GM12892 (cell line): Measurements from ENCODE around the gene COA1.
A peak's percentile ranks its signal among the peaks of the same experiment; 100 is the strongest.

Experiments
- DNase-seq: peaks from one replicate; pipeline ENCODE4 v3.0.0; 2011; ENCODE audit not compliant: insufficient read length
- FAIRE-seq: peaks from 2 replicates; lab custom pipeline; 2011; peaks lifted over from hg19 to GRCh38; lab: Jason Lieb, UNC
- POLR2A ChIP-seq: IDR thresholded peaks from 2 replicates; pipeline ENCODE4 v1.6.1; 2011; ENCODE audit warnings: low read depth, low read length, control low read depth
- POLR2AphosphoS5 ChIP-seq: IDR thresholded peaks from 2 replicates; pipeline ENCODE4 v1.6.1; 2011; ENCODE audit warnings: low read depth, low read length, control low read depth
- TAF1 ChIP-seq: IDR thresholded peaks from 2 replicates; pipeline ENCODE4 v1.6.1; 2011; ENCODE audit warnings: low read depth, mild to moderate bottlenecking, control low read depth, low read length, borderline replicate concordance

Gene COA1

GRCh38 chr7:43650457-43651052 lies 78.8 kb downstream of the COA1 start:
- FAIRE-seq (peak; percentile 46), DNase-seq (no peak)

GRCh38 chr7:43649755-43650274 lies 79.5 kb downstream of the COA1 start:
- DNase-seq (no peak), FAIRE-seq (peak; percentile 96)
- peak; percentile 70 for TF ChIP-seq POLR2AphosphoS5
- TF ChIP-seq POLR2A = peak; percentile 59
- TF ChIP-seq TAF1 = peak; percentile 44; the same call in 1 of the 2 replicates

More at GRCh38 chr7:43650457-43651052, 78.8 kb downstream of the COA1 start:
- TF ChIP-seq TAF1 (no peak), POLR2A (peak; percentile 62; the same call in 1 of the 2 replicates), POLR2AphosphoS5 (no peak; the same call in 1 of the 2 replicates)

GRCh38 chr7:43648473-43649406 lies 80.6 kb downstream of the COA1 start:
- TF ChIP-seq POLR2AphosphoS5 (peak; percentile 55), TAF1 (no peak), POLR2A (peak; percentile 67)
- FAIRE-seq (peak; percentile 82), DNase-seq (peak; percentile 46)

- TF ChIP-seq TAF1 (no peak), POLR2A (0 out of 2 replicates have a peak, but pooled peaks have one; percentile 25), POLR2AphosphoS5 (peak; percentile 69; the same call in 1 of the 2 replicates)
- DNase-seq = no peak
- peak; percentile 81 for FAIRE-seq
Observed at GRCh38 chr7:43647673-43648472, 81.5 kb downstream of the COA1 start.

- DNase-seq = no peak
- FAIRE-seq = no peak
- TF ChIP-seq POLR2AphosphoS5 (no peak), POLR2A (no peak), TAF1 (no peak)
Observed at GRCh38 chr7:43647339-43647672, 82.0 kb downstream of the COA1 start.

- FAIRE-seq = peak; percentile 65
- TF ChIP-seq POLR2A (no peak; the same call in 1 of the 2 replicates), POLR2AphosphoS5 (no peak), TAF1 (no peak)
- DNase-seq = no peak
Observed at GRCh38 chr7:43646603-43647338, 82.6 kb downstream of the COA1 start.

- TF ChIP-seq POLR2A (0 out of 2 replicates have a peak, but pooled peaks have one; percentile 20), TAF1 (no peak), POLR2AphosphoS5 (no peak)
- FAIRE-seq = peak; percentile 54
Observed at GRCh38 chr7:43645699-43646226, 83.6 kb downstream of the COA1 start.

GRCh38 chr7:43643846-43644245 lies 85.5 kb downstream of the COA1 start:
- TF ChIP-seq POLR2A = no peak
- no peak for TF ChIP-seq POLR2AphosphoS5
- no peak for TF ChIP-seq TAF1
- FAIRE-seq (no peak), DNase-seq (no peak)

More at GRCh38 chr7:43645699-43646226, 83.6 kb downstream of the COA1 start:
- no peak for DNase-seq

- no peak for DNase-seq
- FAIRE-seq = no peak
- TF ChIP-seq POLR2A (0 out of 2 replicates have a peak, but pooled peaks have one; percentile 23), TAF1 (no peak), POLR2AphosphoS5 (peak; percentile 18)
Observed at GRCh38 chr7:43642897-43643630, 86.3 kb downstream of the COA1 start.

GRCh38 chr7:43640679-43641078 lies 88.6 kb downstream of the COA1 start:
- FAIRE-seq (no peak), DNase-seq (no peak)
- no peak for TF ChIP-seq POLR2A
- TF ChIP-seq TAF1 = no peak
- no peak for TF ChIP-seq POLR2AphosphoS5
